Choroid plexus epithelial cell (primary cell): ENCODE measurements around the gene STAB1.

ENCODE experiments used
- DNase-seq: peaks from one replicate; pipeline ENCODE4 v3.0.0-alpha.2; 2010; ENCODE audit warnings: low read depth
- H3K4me3 ChIP-seq: 2 replicates; pipeline ENCODE4 v1.5.1; 2011; ENCODE audit warnings: low read depth, mild to moderate bottlenecking, control low read depth, low read length, moderate library complexity
- CTCF ChIP-seq: conservative IDR thresholded peaks from 2 replicates; pipeline ENCODE4 v1.5.1; 2011; ENCODE audit warnings: low read depth, mild to moderate bottlenecking, control low read depth, inconsistent platforms, low read length, moderate library complexity

STAB1 gene

GRCh38 chr3:52554026-52554755 is 59.1 kb downstream of the STAB1 start:
- DNase-seq, result no peak
- no peak for TF ChIP-seq CTCF
- no peak overlapping the region for H3K4me3 ChIP-seq

GRCh38 chr3:52555056-52555455 is 59.9 kb downstream of the STAB1 start:
- no peak for TF ChIP-seq CTCF
- no peak for DNase-seq
- H3K4me3 ChIP-seq, result no peak overlapping the region

DNA sequence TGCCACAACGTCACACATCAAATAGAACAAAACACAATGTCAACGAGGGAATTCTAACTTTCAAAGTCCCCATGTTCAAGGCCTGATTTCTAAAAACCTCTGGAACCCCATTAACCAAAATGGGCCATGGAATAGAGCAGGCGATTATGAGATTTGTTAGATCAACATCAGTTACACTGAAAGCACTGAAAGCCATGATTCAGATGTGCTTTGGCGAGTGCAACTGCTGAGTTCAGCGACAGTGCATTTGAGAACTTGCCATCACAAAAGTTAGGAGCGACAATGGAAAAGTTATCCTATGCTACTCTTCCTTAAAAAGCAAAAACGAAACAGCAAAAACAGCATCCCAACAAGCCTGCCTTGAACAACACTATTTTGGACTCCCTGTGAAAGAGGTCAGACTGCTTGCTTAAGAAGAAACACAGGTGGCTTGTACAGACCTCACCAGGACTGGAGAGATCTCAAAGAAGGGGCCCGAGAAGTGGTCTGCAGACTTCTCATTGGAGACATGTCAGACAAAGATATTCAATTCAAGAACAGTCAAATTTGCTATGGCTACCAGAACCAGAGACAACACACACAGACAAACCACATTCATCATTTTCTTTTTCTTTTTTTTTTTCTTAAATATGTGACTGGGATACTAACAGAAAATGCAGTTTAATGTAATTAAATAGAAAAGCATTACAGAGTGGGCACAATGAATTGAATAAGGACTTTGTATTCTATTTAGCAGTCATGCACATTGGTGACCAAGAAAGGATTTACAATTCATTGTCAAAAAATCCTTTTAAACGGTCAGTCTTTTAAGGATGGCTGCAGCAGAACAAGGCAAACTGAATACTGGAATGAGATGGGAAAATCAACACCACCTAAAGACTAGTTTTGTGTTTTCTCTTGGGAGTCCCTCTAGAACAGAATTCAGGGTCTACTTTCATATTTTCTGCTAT is 62.1 kb downstream of the STAB1 start:
- no peak overlapping the region for H3K4me3 ChIP-seq
- no peak for DNase-seq
- TF ChIP-seq CTCF, result no peak

- no peak for TF ChIP-seq CTCF
- DNase-seq, result no peak
- no peak overlapping the region for H3K4me3 ChIP-seq
These were observed 63.3 kb downstream of the STAB1 start for GRCh38 chr3:52558436-52558835.

GRCh38 chr3:52561028-52561747 is 66.0 kb downstream of the STAB1 start:
- H3K4me3 ChIP-seq, result no peak overlapping the region
- TF ChIP-seq CTCF, result no peak

DNA sequence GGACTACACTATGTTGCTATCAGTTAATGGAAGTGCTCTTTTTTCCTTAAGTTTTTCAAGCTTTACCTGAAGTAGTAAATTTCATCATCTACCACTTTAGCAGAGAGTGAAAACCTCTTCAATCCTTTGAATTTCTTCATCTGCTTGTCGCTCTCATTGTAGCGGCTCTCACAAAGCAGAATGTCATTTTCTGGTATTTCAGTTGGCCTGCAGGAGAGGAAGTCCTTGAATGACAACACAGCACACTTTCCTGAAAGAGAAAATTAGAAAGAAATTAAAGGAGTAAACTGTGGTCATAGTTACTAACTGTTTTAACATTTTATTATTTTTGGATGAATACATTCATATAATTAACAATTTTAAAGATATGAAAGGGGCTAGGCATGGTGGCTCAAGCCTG is 68.8 kb downstream of the STAB1 start:
- TF ChIP-seq CTCF, result no peak
- H3K4me3 ChIP-seq, result no peak overlapping the region

More at GRCh38 chr3:52561028-52561747, 66.0 kb downstream of the STAB1 start:
- no peak for DNase-seq

More for the DNA sequence above, 68.8 kb downstream of the STAB1 start:
- no peak for DNase-seq
